AG04450 (cell line): ENCODE data around the gene CUEDC1. TPM values are rescaled to one million over a fixed set of nuclear protein-coding genes. Genes with fewer than 3 reads are reported as not detected.

ENCODE experiments used
- CTCF ChIA-PET: fragments of 300-600, 350-600 bp; formaldehyde crosslinking; extraction: SDS; loops from one replicate; lab custom pipeline; 2022; ENCODE audit warnings: antibody characterized with exemption, inconsistent platforms; lab: Charles Lee
- POLR2A ChIA-PET: fragments of 350-600 bp; formaldehyde crosslinking; extraction: SDS; loops from one replicate; lab custom pipeline; 2021; ENCODE audit warnings: antibody characterized with exemption, inconsistent platforms; lab: Yijun Ruan, JAX
- DNase-seq: peaks from one replicate; pipeline ENCODE4 v3.0.0-alpha.2; 2011; ENCODE audit warnings: low read depth, low spot score
- H3K27ac ChIP-seq: one replicate; pipeline ENCODE4 v1.5.1; 2012; ENCODE audit warnings: low read depth, low read length, control low read depth
- H3K27me3 ChIP-seq: one replicate; pipeline ENCODE4 v1.6.0; 2012; ENCODE audit warnings: low read length; ENCODE audit not compliant: control insufficient read depth, insufficient read depth
- H3K4me3 ChIP-seq: 2 replicates; pipeline ENCODE4 v1.5.1; 2011; ENCODE audit warnings: mild to moderate bottlenecking, low read depth, low read length, control low read depth
- H3K9me3 ChIP-seq: 2 replicates; pipeline ENCODE4 v1.5.1; 2012; ENCODE audit warnings: low read length; ENCODE audit not compliant: control insufficient read depth, insufficient read depth
- CTCF ChIP-seq: IDR thresholded peaks from 2 replicates; pipeline ENCODE4 v1.5.1; 2011; ENCODE audit warnings: low read depth, low read length, control low read depth, inconsistent platforms
- polyA plus RNA-seq: library from polyadenylated mRNA; depleted of rRNA; stranded (reverse); fragments of >200 nt; gene quantifications from 2 replicates; pipeline ENCODE4 v1.2.3, GENCODE V29; 2011

Gene CUEDC1
- polyA plus RNA-seq, 1 experiment, result 21.6 TPM

- Histone ChIP-seq H3K4me3 (no peak overlapping the region), H3K9me3 (no peaks in the 10 kb centered on the region), H3K27ac (no peak overlapping the region), H3K27me3 (no peaks in the 10 kb centered on the region)
- POLR2A ChIA-PET, result no interaction called here
- no peak for DNase-seq
- CTCF ChIA-PET, result interaction anchor here (0.6 kb wide), 1 partner anchor 9 kb away, joined by 3 read pairs; no protein-coding TSS in a partner anchor
- TF ChIP-seq CTCF, result no peak
These were observed 41.5 kb downstream of the CUEDC1 start for GRCh38 chr17:57913575-57914272.

GRCh38 chr17:57911834-57912673 lies 43.2 kb downstream of the CUEDC1 start:
- TF ChIP-seq CTCF, result no peak
- Histone ChIP-seq H3K27me3 (no peaks in the 10 kb centered on the region), H3K27ac (no peak overlapping the region), H3K9me3 (no peaks in the 10 kb centered on the region), H3K4me3 (no peak overlapping the region)
- DNase-seq, result no peak
- ChIA-PET POLR2A (no interaction called here), CTCF (no interaction called here)

- Histone ChIP-seq H3K27me3 (no peaks in the 10 kb centered on the region), H3K4me3 (no peak overlapping the region), H3K27ac (no peak overlapping the region), H3K9me3 (no peaks in the 10 kb centered on the region)
- CTCF ChIA-PET, result no interaction called here
- POLR2A ChIA-PET, result no interaction called here
- no peak for DNase-seq
- no peak for TF ChIP-seq CTCF
These were observed 44.5 kb downstream of the CUEDC1 start for GRCh38 chr17:57910462-57911420.

- no peak overlapping the region for H3K27ac ChIP-seq
- DNase-seq, result no peak
- CTCF ChIA-PET, result no interaction called here
- H3K9me3 ChIP-seq, result no peaks in the 10 kb centered on the region
- POLR2A ChIA-PET, result no interaction called here
- H3K27me3 ChIP-seq, result no peaks in the 10 kb centered on the region
- no peak for TF ChIP-seq CTCF
- H3K4me3 ChIP-seq, result no peak overlapping the region
These were observed 45.7 kb downstream of the CUEDC1 start for GRCh38 chr17:57909551-57909950.
